ENCODE data around the gene NKD2. TPM values are rescaled to one million over a fixed set of nuclear protein-coding genes. Genes with fewer than 3 reads are reported as not detected.

NKD2 gene
- total and polyA plus RNA-seq, 2 of the 4 experiments (the other 2 are of a cell fraction) = not detected

- Histone ChIP-seq H3K23ac (ENCODE audit: low read depth, low read length) (no peak overlapping the region), H3K4ac (ENCODE audit: low read depth, low read length) (no peak overlapping the region), H4K20me1 (ENCODE audit: insufficient read depth, low read length) (no peaks in the 10 kb centered on the region; the same call in 1 of the 2 replicates), H3K4me1 (ENCODE audit: control insufficient read depth, insufficient read depth, low read length) (no peaks in the 10 kb centered on the region), H2BK5ac (ENCODE audit: low read depth, low read length, poor library complexity, severe bottlenecking) (no peak overlapping the region), H3K18ac (ENCODE audit: low read depth, low read length) (no peak overlapping the region), H2AK5ac (ENCODE audit: low read depth, low read length) (no peak overlapping the region), H2AFZ (replicated peaks; ENCODE audit: low read length, poor library complexity) (no peak overlapping the region), H3K56ac (ENCODE audit: extremely low read depth, insufficient read depth, low read length) (no peak overlapping the region), H3K9ac (ENCODE audit: low read depth, low read length) (no peak overlapping the region), H3K36me3 (ENCODE audit: control insufficient read depth, insufficient read depth, low read length) (peaks cover 21% of the 10 kb centered on the region; the same call in 1 of the 2 replicates), H3K9me1 (ENCODE audit: insufficient read depth, low read length) (no peaks in the 10 kb centered on the region; the same call in 1 of the 2 replicates), H3K4me2 (ENCODE audit: low read depth, low read length) (no peak overlapping the region), H4K8ac (ENCODE audit: low read depth in 2 of 2, low read length in 2 of 2) (no peak overlapping the region), H3K4me3 (ENCODE audit: insufficient read depth, low read depth, low read length) (no peak overlapping the region), H3K14ac (replicated peaks; ENCODE audit: low read depth, low read length) (no peak overlapping the region), H3K79me1 (ENCODE audit: low read depth in 1 of 2, low read length in 2 of 2) (no peaks in the 10 kb centered on the region), H2BK20ac (ENCODE audit: low read depth, low read length) (no peak overlapping the region), H4K5ac (ENCODE audit: low read depth, low read length) (no peak overlapping the region), H2BK15ac (ENCODE audit: low read depth, low read length) (no peak overlapping the region), H2AK9ac (replicated peaks; ENCODE audit: low read depth, low read length, poor library complexity) (no peak overlapping the region), H3K9me3 (ENCODE audit: control insufficient read depth, insufficient read depth, low read length) (no peaks in the 10 kb centered on the region), H4K91ac (ENCODE audit: insufficient read depth, low read depth, low read length) (no peak overlapping the region), H2BK120ac (ENCODE audit: low read depth, low read length) (no peak overlapping the region), H3K27me3 (ENCODE audit: control insufficient read depth, insufficient read depth, low read length) (no peaks in the 10 kb centered on the region), H3K27ac (ENCODE audit: insufficient read depth, low read length) (no peak overlapping the region)
- in situ Hi-C loops (cut with MboI; ENCODE audit: low sequenced_read_pairs) = no loop called here
- intact Hi-C loops (cut with micrococcal nuclease) = no loop called here
- 89% methylated on average over 5 of the region's 10 CpGs; no CpG with 5 or more reads in 1 of the 2 experiments for WGBS, 2 experiments (ENCODE audit: extremely low coverage in 2 of 2, insufficient read length in 1 of 2)
- no peak for TF ChIP-seq RCOR1 (IDR thresholded peaks at IDR 0.05; ENCODE audit: insufficient replicate concordance, low read length)
- no peak for TF ChIP-seq MAZ (IDR thresholded peaks at IDR 0.05; ENCODE audit: borderline replicate concordance, low read depth, low read length)
- TF ChIP-seq SMC3 (IDR thresholded peaks at IDR 0.05; ENCODE audit: low read depth, low read length) = no peak
- no peak for TF ChIP-seq BHLHE40 (IDR thresholded peaks at IDR 0.05; ENCODE audit: low read depth, low read length)
- BruUV-seq (replicated peaks) = no TSS peak
- dilution Hi-C loops (cut with HindIII; ENCODE audit: low sequenced_read_pairs, unreplicated experiment) = no loop called here
- DNase-seq (no peak), ATAC-seq (ENCODE audit: low read depth) (no peak)
- ChIA-PET POLR2A (ENCODE audit: unreplicated experiment) (no interaction called here), CTCF (no interaction called here)
Observed at GRCh38 chr5:1075555-1075881, 66.9 kb downstream of the NKD2 start.

Data from IMR-90 (cell line).